Medulla oblongata (tissue), 1 donor: ENCODE measurements around the gene FYN.

Source experiments
- DNase-seq: peaks from one replicate; pipeline ENCODE4 v3.0.0-alpha.2; 2015; ENCODE audit errors: extremely low spot score

The FYN gene

DNA sequence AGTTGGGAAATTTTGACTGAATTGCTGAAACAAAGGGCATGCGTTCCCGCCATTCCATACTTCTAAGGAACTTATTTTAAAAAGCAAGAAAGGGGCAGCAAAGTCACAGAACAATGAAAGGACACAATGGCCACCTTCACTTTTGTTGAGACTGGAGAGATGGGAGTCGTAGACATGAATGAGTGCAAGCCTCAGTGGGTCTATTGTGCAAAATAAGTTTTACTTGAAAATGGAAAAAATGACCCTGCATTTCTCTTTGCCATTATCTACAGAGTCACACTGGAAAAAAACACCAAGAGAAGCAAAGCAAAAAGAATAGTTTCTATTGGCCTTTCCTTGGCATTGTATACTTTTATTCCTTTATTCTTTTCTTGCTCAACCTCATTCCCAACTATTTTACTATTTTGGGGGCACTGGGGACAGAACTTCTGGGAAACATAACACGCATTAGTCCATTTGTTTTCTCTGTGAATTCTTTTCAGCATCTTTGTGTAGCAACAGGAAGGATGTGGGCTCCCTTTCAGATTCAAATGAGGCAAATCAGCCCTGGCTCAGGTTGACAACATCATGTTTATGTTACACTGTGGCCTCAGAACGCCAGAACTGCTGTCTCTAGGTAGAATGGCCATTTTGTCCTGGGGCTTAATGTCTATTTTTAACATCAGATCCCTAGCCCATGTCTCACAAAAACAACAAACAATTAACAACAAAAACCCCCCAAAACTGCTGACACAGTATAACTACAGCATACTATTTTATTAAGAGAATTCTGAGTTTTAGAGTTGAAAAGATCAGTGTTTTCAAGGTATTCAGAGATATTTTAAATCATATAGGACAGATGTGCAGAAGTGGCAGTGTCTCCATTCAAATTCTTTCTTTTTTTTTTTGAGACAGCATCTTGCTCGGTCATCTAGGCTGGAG, 122.2 kb downstream of the FYN start:
- no peak for DNase-seq

DNA sequence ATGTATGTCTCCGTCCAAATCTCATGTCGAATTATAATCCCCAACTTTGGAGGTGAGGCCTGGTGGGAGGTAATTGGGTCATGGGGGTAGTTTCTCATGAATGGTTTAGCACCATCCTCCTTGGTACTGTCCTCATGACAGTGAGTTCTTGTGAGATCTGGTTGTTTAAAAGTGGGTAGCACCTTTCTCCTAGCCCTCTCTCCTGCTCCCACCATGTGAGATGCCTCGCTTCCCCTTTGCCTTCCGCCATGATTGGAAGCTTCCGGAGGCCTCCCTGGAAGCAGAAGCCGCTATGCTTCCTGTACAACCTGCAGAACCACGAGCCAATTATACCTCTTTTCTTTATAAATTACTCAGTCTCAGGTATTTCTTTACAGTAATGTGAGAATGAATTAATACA, 123.1 kb downstream of the FYN start:
- DNase-seq, result no peak

DNA sequence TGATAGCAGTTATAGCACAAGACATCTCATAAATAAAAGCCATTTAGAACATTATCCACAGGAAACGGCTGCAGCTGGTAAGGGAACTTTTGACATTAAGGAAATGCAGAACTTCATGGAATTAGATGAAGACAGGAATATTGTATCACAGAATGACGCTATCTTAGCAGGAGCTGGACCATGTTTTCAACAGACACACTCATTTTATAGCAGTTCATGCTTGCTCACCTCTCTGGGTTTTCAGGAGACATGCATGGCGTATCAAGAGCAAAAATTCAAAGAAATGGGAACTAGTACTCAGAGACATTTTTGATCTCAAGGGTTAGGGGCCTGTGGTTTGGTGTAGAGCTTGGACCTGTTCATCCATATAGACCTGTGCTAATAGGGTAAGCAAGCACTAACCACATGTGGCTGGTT, 125.0 kb downstream of the FYN start:
- DNase-seq, result no peak

DNA sequence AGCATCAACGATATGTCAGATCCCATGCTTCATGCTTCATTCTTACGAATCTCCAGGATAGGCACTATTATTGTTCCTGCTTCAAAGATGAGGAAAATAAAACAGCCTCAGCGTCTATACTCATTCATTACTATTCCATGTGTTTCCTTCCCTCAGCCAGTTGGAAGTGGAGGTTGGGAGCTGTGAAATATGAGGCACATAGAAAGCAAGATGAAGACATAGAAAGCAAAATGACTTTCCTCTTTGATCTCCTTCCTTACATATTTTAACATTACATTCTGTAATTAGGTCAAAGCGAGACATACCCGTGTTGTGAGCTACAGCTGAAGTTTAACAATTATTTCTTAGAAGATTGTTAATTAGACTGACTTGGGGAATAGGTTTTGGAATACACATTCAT, 125.4 kb downstream of the FYN start:
- no peak for DNase-seq

DNA sequence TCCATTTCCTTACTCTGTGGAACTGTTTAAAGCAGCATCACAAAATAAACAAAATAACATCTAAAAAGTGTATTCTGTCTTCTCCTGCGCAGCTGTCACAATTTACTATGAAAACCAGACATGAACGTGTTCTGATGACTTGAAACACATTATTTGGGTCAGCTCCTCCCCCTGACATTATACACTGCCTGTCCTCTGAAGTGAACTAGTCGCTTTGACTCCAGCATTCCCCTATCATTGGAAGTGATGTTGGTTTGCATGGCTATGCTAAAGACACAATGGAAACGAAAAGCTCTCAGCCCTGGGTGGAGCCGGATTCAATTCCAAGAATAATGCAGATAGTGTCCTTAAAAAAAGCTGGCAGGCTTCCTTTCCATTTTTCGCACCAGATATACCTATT, 125.9 kb downstream of the FYN start:
- DNase-seq, result no peak

DNA sequence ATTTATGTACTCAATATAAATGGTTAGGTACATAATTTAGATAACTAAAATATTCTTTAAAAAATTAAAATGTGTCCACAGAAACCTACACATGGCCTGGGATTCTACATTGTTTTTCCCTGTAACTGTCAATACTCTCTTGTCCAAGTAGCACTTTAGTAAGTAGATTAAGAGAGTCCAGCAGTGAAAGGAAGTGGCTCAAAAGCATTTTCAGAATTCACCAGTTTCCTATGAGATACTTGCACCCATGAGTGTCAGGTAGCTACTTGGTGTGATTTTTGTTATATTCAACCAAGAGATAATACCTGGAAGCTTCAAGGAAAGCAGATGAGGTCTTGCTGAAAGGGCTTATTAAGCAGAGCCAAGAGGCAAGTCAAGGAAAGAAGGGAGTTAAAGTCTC, 126.3 kb downstream of the FYN start:
- no peak for DNase-seq

DNA sequence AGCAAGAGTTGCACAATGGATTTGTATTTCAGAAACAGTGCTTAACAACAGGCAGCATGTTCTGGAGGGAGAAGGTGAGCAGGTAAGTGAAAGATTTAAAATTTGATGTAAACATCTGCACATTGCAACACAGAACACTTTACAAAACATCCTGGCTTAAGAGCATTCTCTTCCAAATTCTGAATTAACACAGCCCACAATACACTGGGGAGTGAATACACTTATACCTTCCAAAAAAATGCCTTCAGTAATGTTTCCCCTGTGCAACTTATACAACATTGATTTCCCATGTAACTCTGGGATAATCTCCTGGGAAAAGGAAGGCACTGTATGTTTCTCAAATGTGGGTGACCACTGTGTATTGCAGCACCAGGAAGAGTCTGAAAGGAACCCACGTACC, 127.6 kb downstream of the FYN start:
- no peak for DNase-seq

DNA sequence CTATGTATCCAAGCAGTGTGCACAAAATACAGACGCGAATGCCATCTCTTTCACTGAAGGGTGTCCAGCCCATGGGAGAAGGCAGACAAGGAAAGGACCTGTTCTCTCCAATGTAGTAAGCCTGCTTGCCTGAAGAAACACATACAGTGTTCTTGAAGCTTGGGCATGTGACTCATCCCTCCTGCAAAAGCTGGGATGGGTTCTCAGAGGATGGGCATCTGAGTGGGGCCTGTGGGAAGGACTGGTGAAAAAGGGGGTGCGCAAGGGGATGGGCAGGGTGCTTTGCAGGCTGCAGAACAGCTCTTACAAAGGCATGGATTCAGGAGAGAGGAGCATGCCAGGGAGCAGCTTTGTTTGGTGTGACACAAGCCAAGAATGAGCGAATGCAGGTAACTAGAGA, 128.1 kb downstream of the FYN start:
- no peak for DNase-seq

DNA sequence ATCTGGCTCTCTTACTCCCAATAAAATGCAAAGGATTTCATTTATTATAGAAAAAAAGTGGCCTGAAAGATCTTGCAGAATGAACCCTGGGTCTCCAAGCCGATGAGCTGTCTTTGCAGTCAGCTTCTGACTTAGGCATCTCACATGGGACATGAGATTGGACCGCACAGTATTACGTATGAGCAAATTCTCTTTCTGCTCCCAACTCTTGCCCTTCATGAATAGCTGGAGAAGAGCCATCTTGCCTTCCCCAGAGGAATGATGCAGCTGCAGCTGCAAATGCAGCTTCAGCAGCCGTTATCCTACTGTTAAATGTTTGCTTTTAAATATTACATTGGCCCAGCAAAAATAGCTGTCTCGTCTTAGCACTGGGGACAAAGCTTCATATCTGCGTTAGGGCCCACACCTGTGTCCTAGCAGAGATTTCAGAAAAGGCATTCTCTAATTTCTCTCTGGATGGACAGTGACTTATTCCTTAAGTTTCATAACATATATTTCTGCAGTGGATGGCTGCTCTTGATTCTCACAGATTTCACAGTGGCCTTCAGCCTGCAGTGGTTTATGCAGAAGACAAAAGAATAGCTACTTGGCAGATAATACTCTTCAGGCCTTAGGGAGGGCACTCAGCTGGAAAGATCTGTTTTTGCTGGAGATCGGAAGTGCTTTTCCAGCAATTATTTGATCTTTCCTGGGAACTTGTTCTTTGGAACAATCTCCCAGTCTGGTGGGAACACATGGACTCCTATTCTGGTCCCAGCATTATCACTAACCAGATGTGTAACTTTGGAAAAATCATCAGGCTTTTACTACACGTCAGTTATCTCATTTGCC, 129.2 kb downstream of the FYN start:
- DNase-seq, result peak; percentile 83

DNA sequence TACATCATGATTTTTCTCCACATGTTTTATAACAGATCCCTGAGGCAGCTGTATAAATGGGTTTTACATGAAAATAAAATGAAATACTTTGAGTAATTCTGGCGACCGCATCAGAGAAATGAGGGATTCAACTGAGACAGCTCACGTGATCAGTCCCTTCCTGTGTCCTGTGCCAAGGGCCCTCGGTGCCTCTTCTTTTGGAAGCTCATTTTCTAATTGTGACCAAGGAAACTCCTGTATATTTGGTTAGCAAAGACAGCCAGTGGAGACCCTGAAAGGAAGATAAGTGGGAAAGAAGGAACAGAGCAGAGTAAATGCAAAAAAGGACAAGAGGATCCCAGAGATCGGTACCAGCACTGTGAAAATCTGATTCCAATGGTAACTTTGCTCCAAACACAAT, 129.9 kb downstream of the FYN start:
- peak; percentile 45 for DNase-seq

DNA sequence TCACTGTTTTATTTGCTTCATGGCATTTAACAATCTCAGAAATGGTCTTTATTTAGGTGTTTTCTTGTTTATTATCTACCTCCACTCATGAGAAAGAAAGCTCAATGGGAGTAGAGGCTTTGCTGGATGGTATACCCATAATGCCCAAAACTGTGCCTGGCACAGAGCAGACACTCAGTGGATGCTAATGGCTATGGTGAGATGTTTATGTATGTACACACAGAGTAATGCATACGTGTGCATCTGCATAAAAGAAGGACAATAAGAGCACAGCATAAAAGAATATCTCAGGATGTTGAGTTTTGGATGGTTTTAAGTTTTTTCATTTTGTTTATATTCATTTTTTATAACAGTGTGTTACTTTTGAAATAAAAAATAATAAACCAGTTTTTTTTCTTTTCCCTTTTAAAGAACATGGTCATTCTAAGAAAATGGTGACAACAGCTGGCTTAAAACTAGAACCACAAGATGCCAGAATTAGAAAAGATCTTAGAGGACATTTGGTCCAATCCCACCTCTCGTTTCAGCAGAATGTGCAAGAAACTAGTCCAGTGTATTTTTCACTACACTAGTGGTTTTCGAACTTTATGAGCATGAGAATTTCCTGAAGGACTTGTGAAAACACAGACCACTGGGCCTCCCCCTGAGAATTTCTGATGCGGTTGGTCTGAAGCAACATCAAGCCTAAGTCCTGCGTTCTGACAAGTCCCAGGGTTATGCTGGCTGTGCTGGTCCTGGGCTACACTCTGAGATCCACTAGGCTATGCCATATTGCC, 131.9 kb downstream of the FYN start:
- no peak for DNase-seq

DNA sequence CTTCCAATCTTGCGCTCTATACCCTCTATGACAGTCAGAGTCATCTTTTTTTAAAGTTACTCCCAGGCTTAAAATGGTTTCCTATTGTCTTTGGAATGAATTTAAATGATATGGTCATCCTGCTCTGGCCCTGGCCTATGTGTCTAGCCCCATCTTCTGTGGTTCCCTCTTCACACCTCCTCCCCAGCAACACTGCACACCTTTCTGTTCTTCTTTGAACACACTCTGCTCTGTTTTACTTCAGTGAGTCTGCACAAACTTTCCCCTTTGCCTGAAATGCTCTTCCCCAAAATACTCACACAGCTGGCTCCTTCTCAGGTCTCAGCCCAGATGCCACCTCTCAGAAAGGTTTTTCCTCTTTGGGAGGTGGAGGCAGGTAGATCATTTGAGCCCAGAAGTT, 132.7 kb downstream of the FYN start:
- DNase-seq, result no peak

DNA sequence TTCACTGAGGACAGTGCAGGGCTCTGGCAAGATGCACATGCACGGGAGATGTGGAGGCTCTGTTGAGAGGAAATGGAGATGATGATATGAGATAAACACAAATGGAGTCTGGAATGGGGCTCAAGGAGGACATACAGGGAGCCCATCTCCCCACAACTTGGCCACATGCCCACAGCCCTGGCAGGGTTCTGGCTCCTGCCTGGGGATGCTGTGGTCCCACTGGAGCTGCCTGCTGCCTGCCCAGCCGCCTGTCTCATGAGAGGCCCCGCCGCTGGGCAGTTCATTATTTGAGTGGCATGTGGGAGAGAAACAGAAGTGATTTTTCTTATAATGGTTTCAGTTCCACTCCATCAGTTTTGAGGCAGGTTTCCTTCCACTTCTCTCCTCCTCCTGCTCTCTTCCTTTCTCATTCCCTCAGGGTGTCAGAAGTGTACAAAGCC, 134.0 kb downstream of the FYN start:
- no peak for DNase-seq

DNA sequence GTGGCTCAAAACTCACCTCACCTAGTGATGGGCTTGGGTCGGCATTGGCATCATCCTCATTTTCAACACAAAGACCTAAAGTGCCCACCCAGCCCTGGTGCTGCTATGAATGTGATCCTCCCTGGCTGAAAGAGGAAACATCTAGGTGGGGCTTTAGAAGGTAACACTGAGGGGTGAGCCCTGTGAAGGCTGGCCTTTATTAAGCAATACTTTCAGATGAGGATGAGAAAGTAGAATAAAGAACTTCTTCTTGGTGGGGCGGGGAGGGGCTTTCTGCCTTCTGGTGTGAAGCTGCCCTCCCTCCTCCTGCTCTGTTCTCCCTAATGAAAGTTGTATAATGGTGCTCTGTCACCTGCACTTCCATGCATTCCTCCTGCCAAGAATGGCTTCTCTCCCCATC, 134.6 kb downstream of the FYN start:
- DNase-seq, result no peak

DNA sequence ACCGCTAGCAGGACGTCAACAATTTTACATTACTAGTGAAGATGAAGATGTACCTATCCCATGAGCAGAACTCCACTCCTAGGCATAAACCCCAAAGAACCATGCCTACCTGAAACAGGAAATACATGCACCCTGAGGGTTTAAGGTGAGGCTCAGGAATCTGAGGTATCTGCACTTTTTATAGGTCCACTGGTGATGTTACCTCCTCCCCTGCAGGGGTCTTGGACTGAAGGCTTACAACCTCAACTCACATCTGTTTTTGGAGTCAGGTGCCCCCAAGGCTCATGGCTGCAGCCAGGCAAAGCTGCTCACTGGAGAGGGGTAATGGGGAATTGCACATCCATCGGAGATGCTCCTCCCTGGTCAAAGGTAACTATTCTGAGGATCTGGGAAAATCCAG, 135.1 kb downstream of the FYN start:
- no peak for DNase-seq

DNA sequence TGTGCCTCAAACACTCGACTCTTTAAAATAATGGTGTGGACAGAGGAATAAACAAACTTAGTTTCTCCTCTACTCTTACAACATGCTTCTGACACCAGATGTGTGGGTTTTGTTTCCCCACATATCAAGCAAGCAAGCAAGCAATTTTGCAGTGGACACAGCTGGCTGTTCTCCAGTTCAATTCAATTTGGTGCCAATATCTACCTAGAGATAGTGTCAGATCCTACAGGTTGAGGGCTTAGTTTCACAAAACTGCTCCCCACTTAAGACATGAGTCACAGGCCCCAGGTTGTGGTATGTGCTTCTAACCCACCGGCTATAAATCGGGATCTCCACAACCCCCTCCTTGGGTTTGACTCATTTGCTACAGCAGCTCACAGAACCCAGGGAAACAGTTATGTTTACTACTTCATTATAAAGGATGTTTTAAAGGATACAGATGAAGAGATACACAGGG, 136.2 kb downstream of the FYN start:
- no peak for DNase-seq

DNA sequence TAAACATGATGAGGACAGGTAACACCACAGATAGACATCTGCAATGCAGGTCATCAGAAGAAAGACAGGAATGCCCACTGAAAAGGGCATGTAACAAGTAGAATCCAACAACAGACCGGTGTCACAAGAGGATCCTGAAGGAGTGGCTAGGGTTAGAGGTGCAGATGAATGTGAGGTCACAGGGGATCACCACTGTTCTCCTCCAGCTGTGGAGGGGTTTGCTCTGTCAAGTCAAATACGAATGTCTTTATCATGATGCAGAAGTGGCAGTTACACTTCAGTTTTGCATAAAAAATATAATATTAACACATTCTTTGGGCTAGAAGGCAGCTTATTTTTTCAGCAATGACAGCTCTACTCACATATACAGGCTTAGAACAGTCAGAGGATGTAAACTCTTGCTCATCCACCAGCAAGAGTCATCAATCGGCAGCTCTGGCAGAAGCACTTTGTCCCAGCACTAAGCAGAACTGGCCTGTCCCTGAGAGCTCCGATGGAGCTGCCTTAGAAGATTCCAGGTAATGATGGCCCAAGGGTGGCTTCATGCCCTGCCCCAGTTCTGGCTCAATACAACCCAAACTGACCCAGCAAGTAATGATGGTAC, 137.1 kb downstream of the FYN start:
- DNase-seq, result no peak

DNA sequence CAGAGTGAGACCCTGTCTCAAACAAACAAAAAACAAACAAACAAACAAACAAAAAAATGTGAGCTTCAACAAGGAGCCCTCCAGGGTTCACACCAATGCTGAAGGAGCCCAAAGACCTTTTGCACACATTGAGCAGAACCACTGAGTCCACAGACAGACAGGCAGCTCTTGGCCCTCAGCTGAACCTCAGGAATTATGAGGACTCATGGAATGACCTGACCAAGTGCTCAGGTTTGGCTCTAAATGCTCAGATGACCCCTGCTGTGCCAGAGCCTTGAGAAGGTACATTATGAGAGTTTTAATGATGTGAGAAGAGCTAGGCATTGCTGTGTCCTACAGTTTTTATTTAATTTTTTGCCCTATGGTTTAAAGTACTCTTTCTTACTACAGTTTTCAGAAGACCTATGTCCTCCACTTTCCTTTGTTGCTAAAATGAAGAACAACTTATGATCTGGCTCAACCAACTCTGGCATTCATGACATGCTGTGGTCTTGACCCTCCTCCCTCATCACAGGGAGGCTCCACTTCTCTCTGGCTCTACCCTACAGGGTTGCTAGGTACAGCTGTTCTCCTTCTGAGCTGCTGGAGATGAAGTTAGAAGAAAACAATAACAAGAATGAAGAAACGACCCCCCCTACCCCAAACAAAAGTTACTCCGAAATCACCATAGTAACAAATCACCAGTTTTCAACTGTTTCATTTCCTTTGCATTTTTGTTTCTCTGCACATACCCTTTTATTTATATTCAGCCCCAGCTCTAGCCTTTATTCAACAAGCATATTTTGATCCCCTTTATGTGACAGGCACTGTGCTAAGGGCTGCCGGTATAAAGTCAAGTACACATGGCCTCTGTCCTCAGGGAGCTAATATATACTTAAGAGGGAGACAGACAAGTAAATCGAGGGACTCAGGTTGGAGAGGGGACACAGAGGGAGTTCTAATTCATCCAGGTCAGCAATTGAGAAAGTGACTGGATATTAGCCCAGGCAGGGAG, 138.9 kb downstream of the FYN start:
- no peak for DNase-seq

DNA sequence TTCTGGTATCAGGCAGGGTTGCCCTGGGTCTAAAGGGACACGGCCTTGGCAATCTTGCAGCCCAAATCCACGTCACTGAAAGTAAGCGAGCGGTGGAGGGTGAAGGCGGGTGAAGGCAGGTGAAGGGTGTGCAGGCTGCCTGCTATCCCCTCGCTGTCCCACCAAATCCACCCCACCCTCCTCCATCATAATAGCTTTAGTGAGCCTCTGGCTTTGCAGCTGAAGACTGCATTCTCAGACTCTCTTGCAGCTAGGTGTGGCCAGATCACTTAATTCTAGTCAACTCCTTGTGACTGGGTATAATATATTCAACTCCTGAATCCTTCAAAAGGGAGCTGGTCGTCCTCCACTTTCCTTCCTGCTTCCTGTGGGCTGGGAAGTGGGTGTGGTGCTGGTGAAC, 140.9 kb downstream of the FYN start:
- DNase-seq, result no peak

DNA sequence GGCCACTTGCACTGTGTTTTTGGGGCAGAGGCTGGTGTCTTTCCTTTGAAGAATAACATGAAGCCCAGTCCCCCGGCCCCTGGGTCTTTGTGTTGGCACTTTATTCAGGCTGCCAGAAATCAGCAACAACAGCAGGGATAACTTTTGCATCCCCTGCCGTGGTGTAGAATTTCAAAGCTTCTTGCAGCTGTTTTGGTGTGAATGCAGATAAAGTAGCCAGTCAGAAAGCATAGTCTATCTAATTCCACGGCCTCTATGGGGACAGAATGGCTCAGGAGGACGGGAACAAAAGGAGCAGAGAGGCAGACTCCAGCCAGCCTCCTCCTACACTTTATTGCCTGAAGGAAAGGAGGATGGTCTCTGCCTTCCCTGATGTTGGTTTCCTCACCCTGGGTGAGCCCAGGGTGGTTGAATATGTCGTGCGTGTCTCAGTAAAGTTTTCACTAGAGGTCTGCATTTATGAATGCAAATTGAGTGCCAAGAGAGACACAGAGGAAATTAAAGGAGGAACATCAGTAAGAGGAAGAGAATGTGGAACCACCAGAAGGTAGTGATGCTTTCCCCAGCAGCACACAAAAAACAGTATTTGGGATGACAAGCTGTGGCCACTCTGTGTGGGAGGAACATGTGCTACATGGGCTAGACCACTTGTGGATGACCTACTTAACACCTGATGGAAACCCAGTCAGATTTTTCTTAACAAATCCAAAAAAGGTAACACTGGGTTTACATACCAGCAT, 141.6 kb downstream of the FYN start:
- DNase-seq, result no peak
